GM20000 (cell line): ENCODE results near the gene RPL7A.
"Not testable (repeated sequence)": the region's sequence is repeated elsewhere in the genome, so short reads cannot be mapped to it uniquely, and the experiment has no call there.

Experiments used
- DNase-seq: peaks from one replicate; pipeline ENCODE4 v3.0.0; 2012; ENCODE audit warnings: low spot score
- CTCF ChIP-seq: IDR thresholded peaks from 2 replicates; pipeline ENCODE4 v1.5.1; 2012; ENCODE audit warnings: mild to moderate bottlenecking, control low read depth; ENCODE audit errors: extremely low read depth, missing control alignments

The RPL7A gene

GRCh38 chr9:133305731-133306130, 42.3 kb upstream of the RPL7A start:
- DNase-seq: no peak
- TF ChIP-seq CTCF: no peak

- no peak for TF ChIP-seq CTCF
- no peak for DNase-seq
These were observed 41.5 kb upstream of the RPL7A start for GRCh38 chr9:133306242-133307204.

GRCh38 chr9:133307301-133307700, 40.7 kb upstream of the RPL7A start:
- no peak for DNase-seq
- no peak for TF ChIP-seq CTCF

GRCh38 chr9:133309608-133310007, 38.4 kb upstream of the RPL7A start:
- TF ChIP-seq CTCF: no peak
- DNase-seq: no peak

- TF ChIP-seq CTCF: no peak
- no peak for DNase-seq
These were observed 32.0 kb upstream of the RPL7A start for GRCh38 chr9:133315997-133316396.

- not testable (repeated sequence) for DNase-seq
These were observed 30.5 kb upstream of the RPL7A start for GRCh38 chr9:133317551-133317950.

- DNase-seq: no peak
- TF ChIP-seq CTCF: no peak
These were observed 27.6 kb upstream of the RPL7A start for GRCh38 chr9:133320421-133320881.
